GM20431 (cell line): ENCODE measurements around the gene IL17B.
"Not testable (repeated sequence)": the region's sequence is repeated elsewhere in the genome, so short reads cannot be mapped to it uniquely, and the experiment has no call there.

ENCODE experiments used
- in situ Hi-C: fragments of 300-500 bp; cut with MseI, MboI; formaldehyde crosslinking; loops from one replicate; pipeline ENCODE4 v1.15.0; 2020; ENCODE audit warnings: low sequenced_read_pairs; ENCODE audit not compliant: unreplicated experiment

Gene IL17B

DNA sequence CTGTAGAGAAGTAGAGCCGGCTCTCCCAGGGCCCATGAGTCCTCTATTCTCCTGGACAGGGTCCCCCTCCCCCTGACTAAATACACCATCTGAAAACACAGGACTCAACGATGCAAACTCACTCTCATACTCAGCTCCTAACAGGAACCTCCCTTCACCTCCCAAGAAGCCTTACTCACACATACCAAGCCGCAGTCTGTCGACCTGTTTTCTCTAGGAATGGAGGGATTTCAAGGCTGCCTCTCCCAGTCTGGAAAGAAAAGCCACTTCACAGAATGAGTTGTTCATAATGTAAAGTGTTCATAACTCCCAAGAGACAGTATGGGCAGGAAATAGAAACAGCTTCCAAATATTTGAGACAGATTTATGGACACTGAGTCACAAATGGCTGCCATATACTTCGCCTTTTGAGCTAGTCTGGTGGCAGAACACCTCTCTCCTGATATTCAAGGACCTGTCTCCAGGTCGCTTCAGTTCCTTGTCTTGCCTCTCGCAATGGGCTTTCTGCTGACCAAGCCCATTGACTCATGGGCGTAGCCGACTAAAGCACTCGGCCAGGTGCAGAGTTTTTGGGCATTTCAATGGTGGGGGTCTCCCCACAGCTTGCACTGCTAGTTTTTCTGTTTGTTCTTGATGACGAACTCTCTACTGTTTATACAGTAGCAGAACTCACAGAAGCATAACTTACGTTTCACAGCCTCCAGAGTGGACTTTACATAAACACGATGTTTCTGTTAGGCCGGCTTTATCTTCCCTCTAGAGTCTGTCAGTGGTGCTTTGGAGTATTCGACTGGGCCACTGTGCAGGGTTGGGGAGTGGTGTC lies 25.0 kb upstream of the IL17B start:
- in situ Hi-C loops = no loop called here

DNA sequence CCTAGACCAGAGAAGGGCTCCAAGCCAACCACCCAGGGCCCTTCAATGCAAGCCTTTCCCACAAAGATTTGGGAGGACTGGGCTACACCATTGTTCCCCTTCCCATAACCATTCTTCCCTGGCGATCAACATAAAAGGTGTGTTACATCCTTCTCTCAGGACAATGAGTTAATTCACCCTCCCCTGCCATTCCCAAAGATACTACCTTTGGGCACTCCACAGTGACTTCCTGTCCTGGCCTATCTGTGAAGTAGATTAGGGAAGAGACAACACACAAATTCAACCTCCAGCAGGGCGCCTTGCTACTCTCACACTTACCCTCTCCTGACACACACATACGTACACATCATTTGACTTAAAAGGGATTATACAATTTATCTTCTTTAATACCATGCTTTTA lies 23.2 kb upstream of the IL17B start:
- in situ Hi-C loops = no loop called here

DNA sequence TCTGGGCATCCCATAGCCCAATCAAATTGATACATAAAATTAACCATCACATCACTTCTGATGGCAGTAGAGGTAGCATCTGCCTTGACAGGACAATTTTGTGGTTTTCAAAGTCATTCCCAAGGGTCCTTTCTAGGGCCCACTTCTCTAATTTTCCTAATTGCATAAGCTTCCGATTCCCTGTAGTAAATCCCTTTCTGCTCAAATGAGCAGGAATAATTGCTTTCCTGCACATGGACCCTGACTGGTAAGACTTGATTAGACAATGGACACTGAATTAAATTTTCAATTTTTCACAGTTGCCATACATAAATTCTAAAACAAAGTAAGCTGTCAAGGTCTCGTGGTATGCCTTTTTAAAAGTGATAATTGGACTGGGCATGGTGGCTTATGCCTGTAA lies 22.0 kb upstream of the IL17B start:
- in situ Hi-C loops = no loop called here

DNA sequence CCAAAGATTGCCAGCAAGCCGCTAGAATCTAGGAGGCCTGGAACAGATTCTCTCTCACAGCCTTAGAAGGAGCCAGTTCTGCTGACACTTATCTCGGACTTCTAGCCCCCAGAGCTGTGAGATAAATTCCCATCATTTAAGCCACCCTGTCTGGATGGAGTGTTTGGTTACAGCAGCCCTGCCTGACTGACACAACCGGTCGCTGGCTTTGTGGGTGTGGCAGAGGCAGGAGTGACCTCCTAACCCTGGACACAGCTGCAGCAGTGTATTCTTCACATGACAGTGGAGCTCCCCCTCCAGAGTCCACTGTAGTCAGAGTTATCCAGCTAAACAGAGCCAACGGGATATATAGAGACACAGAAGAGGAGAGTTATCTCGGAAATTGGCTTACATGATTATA lies 21.2 kb upstream of the IL17B start:
- in situ Hi-C loops = no loop called here

DNA sequence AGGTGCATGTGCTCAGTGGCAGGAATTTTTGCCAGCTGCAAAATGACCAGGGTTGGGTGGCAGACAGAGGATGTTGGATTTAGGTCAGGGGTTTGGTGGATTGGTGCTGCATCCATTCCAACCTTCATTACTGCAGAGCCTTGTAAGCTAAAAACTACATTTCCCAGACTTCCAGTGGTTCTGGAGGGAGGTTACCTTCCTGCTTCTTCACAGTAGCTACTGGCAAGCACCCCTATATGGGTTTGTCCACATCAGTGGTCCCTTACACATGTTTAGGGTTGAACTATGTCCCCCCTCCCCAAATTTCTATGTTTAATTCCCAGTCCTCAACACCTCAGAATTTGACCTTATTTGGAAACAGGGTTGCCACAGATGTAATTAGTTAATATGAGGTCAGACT lies 20.7 kb upstream of the IL17B start:
- in situ Hi-C loops = no loop called here

DNA sequence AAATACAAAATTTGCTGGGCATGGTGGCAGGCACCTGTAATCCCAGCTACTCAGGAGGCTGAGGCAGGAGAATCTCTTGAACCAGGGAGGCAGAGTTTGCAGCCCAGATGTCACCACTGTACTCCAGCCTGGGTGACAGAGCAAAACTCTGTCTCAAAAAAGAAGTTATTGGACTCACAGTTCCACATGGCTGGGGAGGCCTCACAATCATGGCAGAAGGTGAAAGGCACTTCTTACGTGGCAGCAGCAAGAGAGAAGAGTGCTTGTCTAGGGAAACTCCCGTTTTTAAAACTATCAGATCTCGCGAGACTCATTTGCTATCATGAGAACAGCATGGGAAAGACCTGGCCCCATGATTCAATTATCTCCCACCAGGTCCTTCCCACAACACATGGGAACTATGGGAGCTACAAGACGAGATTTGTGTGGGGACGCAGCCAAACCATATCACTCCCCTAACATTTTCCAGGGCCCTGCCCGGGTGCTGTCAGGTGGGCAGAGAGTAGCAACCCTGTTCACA lies 19.7 kb upstream of the IL17B start:
- in situ Hi-C loops = not testable (repeated sequence)

DNA sequence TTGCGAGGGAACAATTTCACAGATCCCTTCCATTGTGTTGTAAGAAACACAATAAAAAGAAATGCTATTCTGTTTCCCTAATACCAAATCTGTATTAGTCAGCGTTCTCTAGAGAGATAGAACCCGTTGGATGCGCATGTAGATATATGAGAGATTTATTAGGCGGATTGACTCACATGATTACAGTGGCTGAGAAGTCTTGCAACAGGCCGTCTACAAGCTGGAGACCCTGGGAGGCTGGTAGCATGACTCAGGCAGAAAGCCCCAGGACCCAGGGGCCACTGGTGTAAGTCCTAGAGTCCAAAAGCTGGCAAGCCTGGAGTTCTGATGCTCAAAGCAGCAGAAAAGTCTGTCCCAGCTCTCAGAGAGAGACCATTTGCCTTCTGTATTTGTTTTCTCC lies 18.4 kb upstream of the IL17B start:
- in situ Hi-C loops = no loop called here

DNA sequence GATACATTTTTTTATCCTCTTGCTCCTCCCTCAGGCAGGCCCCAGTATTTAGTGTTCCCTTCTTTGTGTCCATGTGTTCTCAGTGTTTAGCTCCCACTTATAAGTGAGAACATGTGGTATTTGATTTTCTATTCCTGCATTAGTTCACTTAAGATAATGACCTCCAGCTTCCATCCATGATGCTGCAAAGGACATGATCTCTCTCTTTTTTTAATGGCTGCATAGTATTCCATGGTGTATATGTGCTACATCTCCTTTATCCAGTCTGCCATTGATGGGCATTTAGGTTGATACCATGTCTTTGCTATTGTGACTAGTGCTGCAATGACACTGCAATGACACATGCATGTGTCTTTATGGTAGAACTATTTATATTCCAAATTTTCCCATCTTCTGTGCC lies 15.9 kb upstream of the IL17B start:
- in situ Hi-C loops = not testable (repeated sequence)

DNA sequence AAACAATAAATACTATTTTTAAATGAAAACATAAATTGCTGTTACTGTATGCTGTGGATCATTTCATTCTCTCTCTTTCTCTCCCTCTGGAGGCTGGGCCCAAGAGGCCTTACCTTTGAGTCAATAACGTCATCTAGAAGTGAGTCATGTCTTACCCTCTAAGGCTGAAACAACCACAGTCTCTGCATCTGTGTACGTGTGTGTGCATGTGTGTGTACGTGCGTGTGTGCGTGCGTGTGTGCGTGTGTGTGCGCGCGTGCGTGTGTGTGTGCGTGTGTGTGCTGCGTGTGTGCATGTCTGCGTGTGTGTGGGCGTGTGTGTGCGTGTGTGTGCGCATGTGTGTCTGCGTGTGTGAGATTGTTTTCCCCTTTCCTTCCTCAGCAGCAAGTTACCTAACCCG lies 13.6 kb upstream of the IL17B start:
- in situ Hi-C loops = no loop called here

DNA sequence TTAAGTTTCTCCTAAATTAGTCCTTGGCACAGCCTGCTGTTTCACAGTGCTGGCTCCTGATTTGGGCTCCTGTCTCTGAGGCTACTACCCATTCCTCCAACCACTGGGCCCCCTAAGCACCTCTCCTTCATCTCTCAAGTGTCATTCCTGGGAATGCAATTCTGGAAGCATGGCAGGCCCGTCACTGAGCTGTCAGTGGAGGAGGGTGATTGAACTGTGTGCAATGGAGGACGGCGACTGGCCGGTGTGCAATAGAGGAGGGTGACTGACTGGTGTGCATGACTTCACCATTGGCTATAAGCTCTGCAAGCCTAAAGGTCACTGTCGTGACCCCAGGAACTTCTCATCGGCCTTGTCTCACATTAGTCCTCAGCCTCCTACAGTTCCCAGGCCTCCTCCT lies 12.4 kb upstream of the IL17B start:
- in situ Hi-C loops = no loop called here

DNA sequence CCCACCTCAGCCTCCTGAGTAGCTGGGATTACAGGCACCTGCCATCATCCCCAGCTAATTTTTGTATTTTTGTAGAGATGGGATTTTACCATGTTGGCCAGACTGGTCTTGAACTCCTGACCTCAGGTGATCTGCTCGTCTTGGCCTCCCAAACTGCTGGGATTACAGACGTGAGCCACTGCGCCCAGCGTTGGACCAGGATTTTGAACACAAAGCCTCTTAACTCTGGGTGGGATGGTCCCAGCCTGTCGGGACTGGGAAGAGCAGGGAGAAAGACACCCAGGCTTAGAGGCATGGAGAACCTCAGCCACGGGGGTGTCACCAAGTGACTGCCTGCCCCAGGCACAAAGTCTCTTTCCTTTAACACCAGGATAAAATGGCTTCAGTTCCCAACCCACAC lies 12.0 kb upstream of the IL17B start:
- in situ Hi-C loops = not testable (repeated sequence)

DNA sequence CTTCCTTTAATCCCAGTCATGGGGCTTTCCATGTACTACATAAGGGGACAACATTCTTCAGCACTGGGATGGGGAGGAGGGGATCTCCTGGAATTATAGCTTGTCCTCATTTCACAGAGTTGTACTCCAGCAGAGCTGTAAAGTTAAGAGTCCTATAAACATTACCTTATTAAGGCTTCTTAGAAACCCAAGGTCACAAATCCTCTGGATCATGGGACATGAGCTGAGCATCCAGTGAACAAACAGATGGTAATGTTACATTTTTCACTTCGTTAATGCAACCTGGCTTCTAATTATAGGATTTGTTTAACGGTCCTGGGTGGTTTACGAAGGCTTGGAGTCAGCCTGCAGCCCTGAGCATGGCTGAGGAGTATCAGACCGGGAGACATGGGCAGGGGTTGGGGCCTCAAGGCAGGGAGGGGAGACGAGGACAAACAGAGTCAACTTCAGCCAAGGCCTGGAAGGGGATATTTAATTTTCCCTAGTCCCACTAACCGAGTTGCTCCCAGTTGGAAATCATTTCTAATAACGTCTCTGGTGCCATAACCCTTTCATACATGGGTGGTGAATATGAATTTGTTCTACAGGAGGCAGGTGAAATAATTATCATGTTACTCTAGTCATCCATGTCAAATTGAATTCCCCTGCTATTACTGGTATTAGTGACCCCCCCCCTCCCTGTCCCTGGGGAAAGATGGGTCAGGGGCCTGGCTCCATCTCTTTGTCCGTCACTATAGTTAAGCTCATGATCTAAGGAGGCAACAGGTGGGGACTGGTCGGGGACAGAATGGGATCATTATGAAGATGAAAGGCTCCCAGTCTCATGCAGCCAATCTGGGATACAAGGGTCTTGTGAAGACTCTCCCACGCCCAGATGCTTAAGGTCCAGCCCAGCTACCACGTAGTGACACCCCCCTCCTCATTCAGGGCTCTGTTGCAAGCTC lies 10.7 kb upstream of the IL17B start:
- in situ Hi-C loops = loop anchor here (10.0 kb wide), 1 partner anchor 175 kb away; no protein-coding TSS in a partner anchor

DNA sequence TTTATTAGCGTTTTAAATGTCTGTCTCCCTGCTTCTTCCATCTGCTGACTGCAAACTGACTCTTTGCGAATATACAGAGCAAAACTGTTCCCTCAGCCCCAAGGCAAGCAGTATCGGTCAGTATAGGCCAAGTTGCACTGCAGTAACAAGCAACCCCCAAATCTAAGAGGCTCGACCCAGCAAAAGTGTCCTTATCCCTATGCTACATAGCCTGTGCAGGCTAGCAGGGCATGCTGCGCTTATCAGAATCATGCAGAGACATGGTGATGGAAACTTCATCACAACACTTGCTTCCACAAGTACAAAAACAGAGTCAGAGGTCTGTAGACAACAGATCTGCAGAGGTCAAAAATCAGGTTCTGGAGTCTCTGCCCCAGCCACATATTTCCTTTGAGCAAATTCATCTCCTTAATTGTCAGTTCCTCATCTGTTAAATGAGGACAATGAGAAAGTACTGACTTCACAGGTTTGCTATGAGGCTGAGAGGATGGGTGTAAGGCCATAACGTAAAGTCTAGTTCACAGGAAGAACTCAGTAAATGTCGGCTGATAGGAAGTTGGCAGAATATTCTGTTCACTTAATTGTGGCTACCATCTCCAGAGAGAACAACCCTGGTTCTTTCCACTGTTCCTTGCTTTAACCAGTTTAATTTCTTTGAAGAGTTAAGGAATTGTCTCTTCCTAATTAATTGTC lies 9.6 kb upstream of the IL17B start:
- in situ Hi-C loops = loop anchor here (10.0 kb wide), 1 partner anchor 176 kb away; no protein-coding TSS in a partner anchor

DNA sequence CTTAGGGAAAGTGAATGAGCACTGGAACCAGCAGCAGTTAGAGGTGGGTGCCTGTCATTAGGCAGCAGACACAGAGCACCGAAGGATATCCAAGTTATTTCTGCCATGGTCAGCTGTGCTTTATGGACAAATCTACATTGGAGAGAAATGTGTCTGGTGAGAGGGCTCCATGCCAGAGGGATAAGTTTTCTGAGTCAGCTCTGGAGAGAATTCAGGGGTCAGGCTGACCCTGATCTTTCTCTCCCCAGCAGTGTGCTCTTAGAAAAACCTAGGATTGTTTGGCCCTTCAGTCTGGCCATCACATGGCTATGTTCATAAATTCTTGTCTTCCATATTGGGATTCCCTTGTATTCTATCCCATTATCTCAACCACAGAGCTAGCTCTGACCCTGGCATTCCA lies 8.9 kb upstream of the IL17B start:
- in situ Hi-C loops = loop anchor here (10.0 kb wide), 1 partner anchor 177 kb away; no protein-coding TSS in a partner anchor

DNA sequence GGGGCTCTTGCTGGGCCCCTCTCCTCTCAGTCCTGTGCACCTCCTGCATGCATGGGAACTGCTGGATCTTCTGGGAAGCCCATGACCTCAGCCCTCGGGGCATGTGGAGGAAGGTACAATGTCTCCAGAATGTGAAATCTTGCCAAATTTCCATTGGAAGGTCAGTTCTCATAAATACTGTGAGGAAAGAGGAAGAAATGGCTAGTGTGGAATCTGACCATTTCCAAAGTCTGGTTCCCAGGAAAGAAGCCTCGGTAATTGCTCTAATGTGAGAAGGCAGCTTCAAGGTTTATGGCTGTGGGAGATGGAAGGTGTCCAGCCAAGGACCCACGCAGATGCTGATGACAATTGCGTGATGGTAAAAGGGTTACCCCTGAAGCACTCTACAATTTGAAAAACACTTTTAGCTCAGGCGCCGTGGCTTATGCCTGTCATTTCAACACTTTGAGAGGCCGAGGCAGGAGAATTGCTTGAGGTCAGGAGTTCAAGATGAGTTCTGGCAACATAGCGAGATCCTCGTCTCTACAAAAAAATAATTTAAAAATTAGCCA lies 8.1 kb upstream of the IL17B start:
- in situ Hi-C loops = loop anchor here (10.0 kb wide), 1 partner anchor 178 kb away; no protein-coding TSS in a partner anchor

DNA sequence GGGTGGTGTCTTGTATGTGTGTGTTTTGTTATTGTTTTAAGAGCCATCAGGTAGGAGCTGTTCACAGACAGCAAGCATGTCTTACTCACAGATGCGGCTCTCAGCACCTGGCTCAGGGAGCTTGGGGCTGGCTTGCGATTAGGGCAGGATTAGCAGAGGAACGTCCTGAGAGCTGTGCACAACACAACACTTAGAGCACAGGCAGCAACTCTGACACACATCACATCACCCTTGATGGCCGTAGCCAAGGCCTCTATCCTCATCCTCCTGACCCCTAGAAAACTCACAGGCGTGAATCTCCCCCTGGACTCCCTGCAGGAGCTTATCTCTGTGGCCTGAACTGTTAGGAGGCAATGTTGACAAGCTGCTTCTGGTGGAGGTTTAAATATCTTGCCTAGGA lies 7.1 kb upstream of the IL17B start:
- in situ Hi-C loops = loop anchor here (10.0 kb wide), 1 partner anchor 179 kb away; no protein-coding TSS in a partner anchor

DNA sequence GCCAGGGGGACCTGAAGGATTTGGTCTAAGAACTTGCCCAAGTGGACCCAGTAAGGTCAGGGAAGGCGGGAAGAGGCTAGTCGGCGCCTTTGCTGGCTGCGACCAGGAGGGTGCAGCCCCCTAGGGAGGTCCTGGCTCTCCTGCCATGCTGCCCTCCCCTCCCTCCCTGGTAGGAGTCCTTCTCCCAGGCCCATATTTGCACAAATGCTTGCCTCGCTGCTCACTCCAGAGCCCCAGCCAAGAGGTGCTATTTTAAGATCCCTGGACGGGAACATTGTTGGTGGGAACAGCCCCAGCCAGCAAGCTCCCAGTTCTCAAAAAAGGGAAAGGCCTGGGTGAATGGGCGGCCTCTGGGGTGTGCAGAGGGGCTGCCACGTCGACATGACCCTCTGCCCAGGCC lies 4.3 kb upstream of the IL17B start:
- in situ Hi-C loops = loop anchor here (10.0 kb wide), 1 partner anchor 181 kb away; no protein-coding TSS in a partner anchor

DNA sequence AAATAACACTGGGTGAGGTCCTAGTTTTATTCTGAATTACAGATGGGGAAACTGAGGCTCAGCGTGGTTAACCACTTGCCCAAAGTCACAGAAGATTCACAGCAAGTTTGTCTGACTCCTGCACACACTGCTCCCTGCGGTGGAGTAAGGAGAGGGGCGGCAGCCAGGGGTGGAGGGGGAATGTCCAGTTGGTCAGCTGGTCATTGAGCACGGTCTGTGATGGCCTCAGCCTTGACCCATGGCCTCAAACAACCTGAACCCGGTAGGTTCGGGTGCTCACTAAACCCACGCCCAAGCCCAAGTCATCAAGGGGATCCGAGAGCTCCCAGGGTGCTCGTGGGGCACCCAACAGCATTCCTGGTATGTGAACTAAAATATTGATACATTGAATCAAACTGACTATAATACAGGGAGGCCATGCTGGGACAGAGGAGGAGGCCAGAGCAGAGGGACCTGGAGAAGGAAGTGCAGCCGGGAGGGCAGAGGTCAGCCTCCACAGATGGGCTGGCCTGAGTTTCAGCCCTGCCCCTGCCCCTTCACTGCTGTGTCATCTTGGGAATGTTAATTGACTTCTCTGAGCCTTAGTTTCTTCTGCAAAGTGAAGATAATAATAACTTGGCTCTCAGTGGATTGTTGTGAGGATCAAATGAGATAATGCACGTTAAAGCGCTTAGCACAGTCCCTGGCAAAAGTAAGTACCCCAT lies 3.6 kb upstream of the IL17B start:
- in situ Hi-C loops = loop anchor here (10.0 kb wide), 1 partner anchor 182 kb away; no protein-coding TSS in a partner anchor

DNA sequence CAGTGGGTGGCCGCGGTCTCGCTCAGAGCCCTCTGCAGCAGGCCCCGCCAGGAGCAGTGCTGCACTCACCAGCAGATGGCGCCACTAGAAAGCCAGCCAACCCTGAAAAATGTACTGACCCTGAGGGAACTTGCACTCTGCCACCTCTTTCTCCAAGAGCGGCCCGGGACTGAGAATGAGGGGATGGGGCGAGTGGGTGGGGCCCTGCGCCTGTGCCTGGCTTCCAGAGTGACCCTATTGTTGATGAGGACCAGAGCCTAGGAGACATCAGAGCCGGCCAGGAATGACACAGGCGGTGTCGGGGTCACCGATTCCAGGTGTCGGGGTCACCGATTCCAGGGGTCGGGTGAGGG lies 2.9 kb upstream of the IL17B start:
- in situ Hi-C loops = loop anchor here (10.0 kb wide), 1 partner anchor 183 kb away; no protein-coding TSS in a partner anchor
